T follicular helper cell (primary cell): ENCODE data around the gene RGPD3.
"Not testable (repeated sequence)": the region's sequence is repeated elsewhere in the genome, so short reads cannot be mapped to it uniquely, and the experiment has no call there.

Experiments
- DNase-seq: peaks from one replicate; pipeline ENCODE4 v3.0.0-alpha.2; 2020; ENCODE audit warnings: low read depth
- total RNA-seq, 2 experiments: gene quantifications; one replicate each; lab custom pipeline; 2026; lab: John Stamatoyannopoulos, UW

Gene RGPD3
- total RNA-seq, result 0.96 to 1.2 reads per million in 2 experiments

- not testable (repeated sequence) for DNase-seq
Measured at GRCh38 chr2:106468107-106468506, at the start of gene RGPD3. RGPD3 (minus strand) TSS chr2:106468413; CDS start chr2:106468288, 125 bp downstream.

GRCh38 chr2:106517329-106517728 lies 49.1 kb upstream of the RGPD3 start:
- DNase-seq, result no peak

GRCh38 chr2:106516864-106517263 lies 48.7 kb upstream of the RGPD3 start:
- no peak for DNase-seq

- DNase-seq, result no peak
Measured at GRCh38 chr2:106516436-106516835, 48.2 kb upstream of the RGPD3 start.

DNA sequence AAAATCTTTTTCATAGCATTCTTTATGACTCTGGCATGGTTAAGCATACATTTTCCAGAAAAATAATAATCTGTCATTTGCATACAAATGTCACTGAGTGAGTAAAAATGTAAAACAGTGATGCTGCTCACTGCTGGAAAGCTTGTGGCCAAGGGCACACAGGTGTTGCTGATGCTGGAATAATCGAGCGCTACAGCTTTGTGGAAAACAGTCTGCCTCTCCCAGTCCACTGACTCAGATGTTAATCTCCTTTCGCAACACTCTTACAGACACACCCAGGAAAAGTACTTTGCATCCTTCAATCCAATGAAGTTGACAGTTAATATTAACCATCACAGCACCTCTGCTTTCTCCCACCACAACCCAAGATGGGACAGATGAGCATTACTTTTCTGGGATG lies 46.6 kb upstream of the RGPD3 start:
- not testable (repeated sequence) for DNase-seq

DNA sequence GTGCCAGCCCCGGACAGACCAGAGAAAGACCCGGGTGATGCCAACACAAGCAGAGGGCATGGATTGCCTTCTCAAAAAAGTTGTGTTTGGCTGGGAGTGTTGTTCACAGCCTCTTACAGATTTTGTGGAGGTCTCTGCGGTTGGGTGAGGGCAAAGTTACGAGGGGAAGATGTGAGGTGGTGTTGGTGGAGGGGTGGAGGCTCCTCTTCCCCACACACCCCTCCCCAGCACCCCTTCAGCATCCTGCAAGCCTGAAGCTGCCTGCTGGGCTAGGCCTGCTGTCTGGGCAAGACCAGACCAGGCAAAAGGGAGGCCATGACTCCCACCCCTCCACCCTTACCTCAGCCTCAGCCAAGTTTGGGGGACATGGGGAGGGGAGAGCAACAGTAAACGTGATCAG lies 45.2 kb upstream of the RGPD3 start:
- not testable (repeated sequence) for DNase-seq

DNA sequence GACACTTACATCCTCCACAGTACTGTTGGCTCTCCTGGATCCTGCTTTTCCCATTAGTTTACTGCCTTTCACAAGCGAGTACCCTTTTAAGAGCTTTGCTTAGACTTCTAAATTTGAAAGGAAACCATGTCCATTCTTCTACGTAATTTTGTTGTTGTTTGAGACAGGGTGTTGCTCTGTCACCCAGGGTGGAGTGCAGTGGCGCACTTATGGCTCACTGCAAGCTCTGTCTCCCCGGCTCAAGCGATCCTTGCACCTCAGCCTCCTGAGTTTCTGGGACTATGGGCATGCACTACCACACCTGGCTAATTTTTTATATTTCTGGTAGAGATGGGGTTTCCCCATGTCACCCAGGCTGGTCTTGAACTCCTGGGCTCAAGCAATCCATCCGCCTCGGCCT lies 43.7 kb upstream of the RGPD3 start:
- DNase-seq, result not testable (repeated sequence)

GRCh38 chr2:106511476-106511901 lies 43.3 kb upstream of the RGPD3 start:
- DNase-seq, result not testable (repeated sequence)

DNA sequence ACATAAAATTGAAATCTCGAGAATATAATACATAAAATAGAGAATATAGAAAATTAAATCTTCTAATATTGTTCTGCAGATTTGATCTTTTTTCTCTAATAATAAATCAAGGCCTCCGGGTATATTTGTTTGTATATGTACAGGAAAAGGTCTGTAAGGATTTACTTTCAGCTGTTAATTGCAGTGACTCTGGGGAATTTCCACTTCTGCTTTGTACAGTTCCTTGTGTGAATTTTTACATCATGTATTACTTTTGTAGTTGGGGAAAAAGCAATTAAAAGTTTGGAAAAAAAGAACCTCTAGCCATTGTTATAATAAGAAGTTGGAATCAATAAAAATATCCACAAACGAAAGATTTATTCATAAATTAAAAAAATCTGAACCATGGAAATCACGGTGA lies 42.6 kb upstream of the RGPD3 start:
- DNase-seq, result not testable (repeated sequence)

DNA sequence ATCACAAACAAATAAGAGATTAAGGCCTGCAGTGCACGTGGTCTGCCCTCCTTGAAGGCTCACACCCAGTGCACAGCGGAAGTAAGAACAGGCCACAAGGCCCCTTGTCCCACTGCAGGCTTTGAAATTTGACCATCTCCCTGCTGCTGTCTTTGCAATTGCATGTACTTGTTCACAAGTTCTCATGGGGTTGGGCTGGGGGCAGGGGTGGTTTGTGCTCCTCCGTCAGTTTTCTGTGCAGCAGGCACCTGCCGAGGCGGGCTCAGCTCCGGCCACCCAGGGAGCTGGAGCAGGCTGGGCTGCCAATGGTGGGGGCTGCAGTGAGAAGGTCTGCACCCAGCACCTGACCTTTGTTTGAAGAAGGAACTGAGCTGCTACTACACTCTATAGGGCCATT lies 41.2 kb upstream of the RGPD3 start:
- not testable (repeated sequence) for DNase-seq

- DNase-seq, result not testable (repeated sequence)
Measured at GRCh38 chr2:106508660-106509373, 40.6 kb upstream of the RGPD3 start.

GRCh38 chr2:106506002-106506687 lies 37.9 kb upstream of the RGPD3 start:
- DNase-seq, result not testable (repeated sequence)

GRCh38 chr2:106504787-106505186 lies 36.6 kb upstream of the RGPD3 start:
- DNase-seq, result not testable (repeated sequence)

DNA sequence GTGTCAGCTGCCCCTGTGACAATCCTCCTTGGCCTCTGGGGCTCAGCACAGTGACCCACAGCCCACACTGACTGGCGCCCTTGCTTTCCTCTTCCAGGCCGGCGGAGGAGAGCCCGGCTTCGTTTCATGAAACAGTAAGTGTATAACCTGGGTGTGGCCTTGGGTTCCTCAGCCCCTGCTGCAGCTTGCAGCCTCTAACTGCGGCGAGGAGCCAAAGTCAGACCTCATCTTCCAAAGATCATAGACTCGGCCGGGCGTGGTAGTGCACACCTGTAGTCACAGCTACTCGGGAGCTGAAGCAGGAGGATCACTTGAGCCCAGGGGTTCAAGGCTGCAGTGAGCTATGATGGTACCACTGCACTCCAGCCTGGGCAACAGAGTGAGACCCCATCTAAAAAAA lies 36.0 kb upstream of the RGPD3 start:
- not testable (repeated sequence) for DNase-seq

GRCh38 chr2:106502351-106502750 lies 34.1 kb upstream of the RGPD3 start:
- DNase-seq, result not testable (repeated sequence)

- DNase-seq, result not testable (repeated sequence)
Measured at GRCh38 chr2:106500350-106500749, 32.1 kb upstream of the RGPD3 start.

GRCh38 chr2:106498549-106498948 lies 30.3 kb upstream of the RGPD3 start:
- DNase-seq, result not testable (repeated sequence)

DNA sequence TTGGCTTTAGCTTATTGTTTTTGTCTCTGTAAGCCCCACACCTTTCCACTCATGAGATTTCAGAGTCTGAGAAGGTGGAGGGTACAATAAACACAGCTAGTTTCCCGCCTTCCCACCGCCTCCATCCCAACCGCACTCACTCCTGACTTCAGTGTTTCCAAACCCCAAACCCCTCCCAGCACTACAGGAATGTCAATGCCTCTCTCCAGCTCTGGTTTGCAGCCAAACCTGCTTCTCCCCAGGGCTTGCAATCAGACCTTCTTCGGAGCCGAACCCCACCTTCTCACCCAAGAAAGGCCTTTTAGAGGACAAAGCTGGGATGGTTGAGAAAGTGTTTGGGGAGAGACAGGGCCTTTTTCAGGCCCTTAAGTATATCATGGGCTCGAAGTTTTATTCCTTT lies 24.7 kb upstream of the RGPD3 start:
- DNase-seq, result not testable (repeated sequence)

DNA sequence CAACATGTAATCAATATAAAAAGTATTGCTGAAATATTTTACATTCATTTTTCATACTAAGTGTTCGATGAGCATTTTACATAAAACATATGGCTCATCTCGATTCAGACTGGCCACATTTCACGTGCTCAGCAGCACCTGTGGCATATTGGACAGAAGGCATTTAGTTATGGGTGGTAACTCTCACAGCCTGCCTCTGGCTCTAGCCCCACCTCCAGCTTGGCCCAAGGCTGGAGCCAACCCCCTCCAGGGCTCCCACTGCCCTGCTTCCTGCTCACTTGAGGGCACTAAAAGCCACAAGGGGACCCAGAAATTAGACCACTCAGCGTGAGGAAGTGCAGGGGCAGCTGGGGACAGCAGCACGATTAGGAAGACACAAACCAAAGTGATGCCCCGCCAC lies 24.2 kb upstream of the RGPD3 start:
- not testable (repeated sequence) for DNase-seq

- not testable (repeated sequence) for DNase-seq
Measured at GRCh38 chr2:106489701-106490100, 21.5 kb upstream of the RGPD3 start.

DNA sequence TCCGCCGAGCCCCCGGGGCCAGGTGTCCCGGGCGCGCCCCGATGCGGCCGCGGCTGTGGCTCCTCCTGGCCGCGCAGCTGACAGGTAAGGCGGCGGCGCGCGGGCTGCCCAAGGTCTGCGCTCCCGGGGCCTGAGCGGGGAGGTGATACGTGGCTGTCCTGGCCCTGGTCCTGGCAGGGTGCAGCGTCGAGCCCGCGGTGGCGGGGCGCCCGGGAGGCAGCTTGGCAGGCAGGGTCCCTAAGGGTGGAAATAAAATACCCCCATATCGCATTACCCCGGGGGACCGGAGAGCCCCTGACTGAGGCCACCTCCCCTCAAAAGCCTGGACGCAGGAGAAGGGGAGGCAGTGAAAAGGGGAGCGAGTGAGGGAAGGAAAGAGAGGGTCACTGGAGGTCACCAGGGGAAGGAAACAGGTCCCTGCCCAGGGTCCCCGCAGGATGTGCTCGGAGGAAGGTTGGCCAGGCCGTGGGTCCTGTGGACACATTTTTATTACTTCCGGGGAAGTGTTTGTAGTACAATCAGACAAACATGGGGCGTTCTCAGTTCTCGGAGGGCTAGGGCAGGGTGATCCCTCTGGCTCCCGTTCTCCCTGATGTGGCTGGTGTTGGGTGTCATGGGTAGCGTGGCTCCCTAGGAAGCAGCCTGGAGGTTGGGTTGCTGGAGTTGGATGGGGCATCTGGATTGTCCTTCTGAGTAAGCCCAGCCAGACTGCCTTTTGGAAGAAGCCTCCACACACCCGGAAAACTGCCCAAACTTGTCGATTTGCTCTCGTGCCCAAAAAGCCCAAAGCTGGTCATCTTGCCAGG lies 19.4 kb upstream of the RGPD3 start:
- DNase-seq, result not testable (repeated sequence)
